ENCODE measurements around the gene FBXO34.

- no peak for TF ChIP-seq POLR2A (IDR thresholded peaks at IDR 0.05; ENCODE audit: low read length)
- no peak for TF ChIP-seq GATA1 (IDR thresholded peaks at IDR 0.05; ENCODE audit: low read depth, low read length)
Measured at GRCh38 chr14:55228261-55228660, 43.0 kb upstream of the FBXO34 start.

All from erythroblast (primary cell).